IMR-90 (cell line): ENCODE data around the gene LRRC7. TPM values are rescaled to one million over a fixed set of nuclear protein-coding genes. Genes with fewer than 3 reads are reported as not detected.

Experiments used
- ATAC-seq: fragments of 200-7000 bp; cut with Tn5 transposase; 2 replicates; pipeline ENCODE4 v1.9.1; 2020; ENCODE audit warnings: low read depth, mild to moderate bottlenecking, moderate library complexity
- BruUV-seq: library from RNA; stranded (reverse); fragments of 400-500 nt; replicated peaks from 2 replicates; lab custom pipeline; 2021; lab: Mats Ljungman, UMichigan
- CTCF ChIA-PET: fragments of 300-600 bp; formaldehyde crosslinking; extraction: SDS; loops from one replicate; lab custom pipeline; 2021; ENCODE audit warnings: antibody characterized with exemption; lab: Yijun Ruan, JAX
- POLR2A ChIA-PET: fragments of 300-600 bp; sonication (Branson Sonifier 250); formaldehyde crosslinking; loops from one replicate; lab custom pipeline; 2022; ENCODE audit warnings: antibody characterized with exemption; ENCODE audit not compliant: unreplicated experiment; lab: Charles Lee
- DNase-seq: peaks from one replicate; pipeline ENCODE4 v3.0.0; 2013
- H2AFZ ChIP-seq: replicated peaks from 2 replicates; pipeline ENCODE3; 2013; ENCODE audit warnings: low read length, mild to moderate bottlenecking; ENCODE audit not compliant: poor library complexity
- H2AK5ac ChIP-seq: 2 replicates; pipeline ENCODE4 v1.6.1; 2013; ENCODE audit warnings: low read depth, low read length, inconsistent platforms
- H2AK9ac ChIP-seq: replicated peaks from 2 replicates; pipeline ENCODE3; 2013; ENCODE audit warnings: mild to moderate bottlenecking, low read depth, low read length, moderate library complexity; ENCODE audit not compliant: poor library complexity
- H2BK120ac ChIP-seq: 2 replicates; pipeline ENCODE4 v1.6.1; 2013; ENCODE audit warnings: low read depth, low read length, inconsistent platforms
- H2BK15ac ChIP-seq: 3 replicates; pipeline ENCODE4 v1.6.1; 2013; ENCODE audit warnings: low read depth, low read length, inconsistent platforms
- H2BK20ac ChIP-seq: 2 replicates; pipeline ENCODE4 v1.6.1; 2013; ENCODE audit warnings: low read depth, mild to moderate bottlenecking, inconsistent platforms, low read length, moderate library complexity
- H2BK5ac ChIP-seq: 2 replicates; pipeline ENCODE4 v1.6.1; 2013; ENCODE audit warnings: mild to moderate bottlenecking, low read depth, low read length, inconsistent platforms; ENCODE audit not compliant: poor library complexity, severe bottlenecking
- H3K14ac ChIP-seq: replicated peaks from 2 replicates; pipeline ENCODE4 v1.6.1; 2013; ENCODE audit warnings: low read depth, low read length, inconsistent platforms
- H3K18ac ChIP-seq: 2 replicates; pipeline ENCODE4 v1.6.1; 2013; ENCODE audit warnings: low read depth, low read length, control low read depth
- H3K23ac ChIP-seq: 2 replicates; pipeline ENCODE4 v1.6.1; 2013; ENCODE audit warnings: low read depth, low read length, inconsistent platforms
- H3K27ac ChIP-seq: 2 replicates; pipeline ENCODE4 v1.5.1; 2013; ENCODE audit warnings: mild to moderate bottlenecking, control low read depth, low read length; ENCODE audit not compliant: insufficient read depth
- H3K27me3 ChIP-seq: 2 replicates; pipeline ENCODE4 v1.6.1; 2013; ENCODE audit warnings: low read length; ENCODE audit not compliant: control insufficient read depth, insufficient read depth
- H3K36me3 ChIP-seq: 2 replicates; pipeline ENCODE4 v1.6.1; 2013; ENCODE audit warnings: low read length, mixed read lengths; ENCODE audit not compliant: control insufficient read depth, insufficient read depth
- H3K4ac ChIP-seq: 2 replicates; pipeline ENCODE4 v1.6.1; 2013; ENCODE audit warnings: low read depth, low read length, inconsistent platforms
- H3K4me1 ChIP-seq: 2 replicates; pipeline ENCODE4 v1.6.1; 2013; ENCODE audit warnings: low read length, mixed read lengths; ENCODE audit not compliant: control insufficient read depth, insufficient read depth
- H3K4me2 ChIP-seq: 2 replicates; pipeline ENCODE4 v1.6.1; 2013; ENCODE audit warnings: low read depth, mild to moderate bottlenecking, control low read depth, low read length, moderate library complexity
- H3K4me3 ChIP-seq: 2 replicates; pipeline ENCODE4 v1.5.1; 2013; ENCODE audit warnings: low read depth, mild to moderate bottlenecking, control low read depth, low read length, moderate library complexity; ENCODE audit not compliant: insufficient read depth
- H3K56ac ChIP-seq: 2 replicates; pipeline ENCODE4 v1.6.1; 2013; ENCODE audit warnings: low read length, inconsistent platforms; ENCODE audit not compliant: insufficient read depth; ENCODE audit errors: extremely low read depth
- H3K79me1 ChIP-seq, 2 experiments: 2 replicates each; pipeline ENCODE4 v1.6.1; 2013; ENCODE audit warnings: low read length in 2 of 2, inconsistent platforms in 1 of 2, low read depth in 1 of 2
- H3K9ac ChIP-seq: 2 replicates; pipeline ENCODE4 v1.6.1; 2013; ENCODE audit warnings: low read depth, low read length, control low read depth
- H3K9me1 ChIP-seq: 2 replicates; pipeline ENCODE4 v1.6.1; 2013; ENCODE audit warnings: low read length, inconsistent platforms; ENCODE audit not compliant: insufficient read depth
- H3K9me3 ChIP-seq: 2 replicates; pipeline ENCODE4 v1.6.1; 2013; ENCODE audit warnings: low read length; ENCODE audit not compliant: control insufficient read depth, insufficient read depth
- H4K20me1 ChIP-seq: 2 replicates; pipeline ENCODE4 v1.6.1; 2013; ENCODE audit warnings: low read length, inconsistent platforms; ENCODE audit not compliant: insufficient read depth
- H4K5ac ChIP-seq: 2 replicates; pipeline ENCODE4 v1.6.1; 2013; ENCODE audit warnings: mild to moderate bottlenecking, low read depth, low read length, control low read depth
- H4K8ac ChIP-seq, 2 experiments: 2 replicates each; pipeline ENCODE4 v1.6.1; 2013; ENCODE audit warnings: low read depth in 2 of 2, low read length in 2 of 2, control low read depth in 1 of 2, inconsistent platforms in 1 of 2
- H4K91ac ChIP-seq: 2 replicates; pipeline ENCODE4 v1.6.1; 2013; ENCODE audit warnings: low read depth, low read length, inconsistent platforms; ENCODE audit not compliant: insufficient read depth
- BHLHE40 ChIP-seq: fragments of 150-350 bp; IDR thresholded peaks from 2 replicates; pipeline ENCODE4 v1.6.1; 2016; ENCODE audit warnings: mild to moderate bottlenecking, low read depth, low read length
- CEBPB ChIP-seq: IDR thresholded peaks from 2 replicates; pipeline ENCODE4 v1.6.1; 2012; ENCODE audit warnings: low read depth, low read length, improper control_type of control experiment
- CHD1 ChIP-seq: IDR thresholded peaks from 2 replicates; pipeline ENCODE4 v1.6.1; 2012; ENCODE audit warnings: low read depth, low read length, improper control_type of control experiment
- ELK1 ChIP-seq: fragments of 150-350 bp; IDR thresholded peaks from 2 replicates; pipeline ENCODE4 v1.6.1; 2016; ENCODE audit warnings: low read depth, mild to moderate bottlenecking, low read length, moderate library complexity, borderline replicate concordance
- FOS ChIP-seq: fragments of 150-350 bp; IDR thresholded peaks from 2 replicates; pipeline ENCODE4 v1.6.1; 2016; ENCODE audit warnings: low read depth, low read length
- MAFK ChIP-seq: IDR thresholded peaks from 2 replicates; pipeline ENCODE4 v1.6.1; 2012; ENCODE audit warnings: low read depth, low read length, improper control_type of control experiment
- MAZ ChIP-seq: IDR thresholded peaks from 2 replicates; pipeline ENCODE4 v1.6.1; 2012; ENCODE audit warnings: low read depth, mild to moderate bottlenecking, low read length, improper control_type of control experiment, moderate library complexity, borderline replicate concordance
- MXI1 ChIP-seq: IDR thresholded peaks from 2 replicates; pipeline ENCODE4 v1.6.1; 2012; ENCODE audit warnings: low read depth, mild to moderate bottlenecking, low read length, moderate library complexity, borderline replicate concordance
- NFE2L2 ChIP-seq: fragments of 150-350 bp; IDR thresholded peaks from 2 replicates; pipeline ENCODE4 v1.6.1; 2016; ENCODE audit warnings: low read depth, mild to moderate bottlenecking, low read length
- POLR2A ChIP-seq: IDR thresholded peaks from 2 replicates; pipeline ENCODE4 v1.6.1; 2012; ENCODE audit warnings: mild to moderate bottlenecking, low read depth, low read length
- RAD21 ChIP-seq: IDR thresholded peaks from 2 replicates; pipeline ENCODE4 v1.6.1; 2012; ENCODE audit warnings: low read length, improper control_type of control experiment
- RCOR1 ChIP-seq: IDR thresholded peaks from 2 replicates; pipeline ENCODE4 v1.6.1; 2012; ENCODE audit warnings: mild to moderate bottlenecking, low read length, improper control_type of control experiment; ENCODE audit not compliant: insufficient replicate concordance
- RFX5 ChIP-seq: IDR thresholded peaks from 2 replicates; pipeline ENCODE4 v1.8.0; 2012; ENCODE audit warnings: low read depth, mild to moderate bottlenecking, low read length, moderate library complexity
- SMC3 ChIP-seq: fragments of 150-350 bp; IDR thresholded peaks from 2 replicates; pipeline ENCODE4 v1.6.1; 2016; ENCODE audit warnings: low read depth, mild to moderate bottlenecking, antibody characterized with exemption, low read length, moderate library complexity
- USF2 ChIP-seq: fragments of 150-350 bp; IDR thresholded peaks from 2 replicates; pipeline ENCODE4 v1.6.1; 2017; ENCODE audit warnings: mild to moderate bottlenecking, antibody characterized with exemption, low read length, low read depth
- WGBS, 2 experiments: methylation state at CpG; one replicate each; pipeline versions ENCODE4 v1.1.5 to v1.1.7; 2013; ENCODE audit warnings: missing lambda C conversion rate in 2 of 2; ENCODE audit not compliant: insufficient read length in 1 of 2; ENCODE audit errors: extremely low coverage in 2 of 2; 5-methylcytosine and 5-hydroxymethylcytosine counted together
- dilution Hi-C: fragments of 300-500 bp; cut with HindIII; formaldehyde crosslinking; loops from one replicate; pipeline ENCODE4 v1.14.3; 2018; ENCODE audit warnings: low sequenced_read_pairs; ENCODE audit not compliant: unreplicated experiment
- in situ Hi-C: fragments of 300-500 bp; cut with MboI; formaldehyde crosslinking; loops from 3 replicates; pipeline ENCODE4 v1.14.3; 2019; ENCODE audit warnings: low sequenced_read_pairs, inconsistent platforms, mixed read lengths
- intact Hi-C: fragments of 100-400 bp; cut with micrococcal nuclease; formaldehyde crosslinking; loops from 2 replicates; pipeline ENCODE4 v1.10.0; 2022
- polyA plus RNA-seq, 3 experiments: library from polyadenylated mRNA; depleted of rRNA; stranded (reverse); fragments of >200 nt; gene quantifications; 2 replicates each; pipeline ENCODE4 v1.2.3, GENCODE V29; 2012; ENCODE audit warnings: low replicate concordance in 1 of 3
- total RNA-seq: library from RNA; depleted of rRNA; stranded (reverse); fragments of >200 nt; gene quantifications from 2 replicates; pipeline ENCODE4 v1.2.3, GENCODE V29; 2012
- TF ChIP-seq, protein P1 (sequence below): conservative IDR thresholded peaks from 2 replicates; pipeline ENCODE4 v1.5.1; 2012; ENCODE audit warnings: mild to moderate bottlenecking, low read depth, low read length, improper control_type of control experiment

The LRRC7 gene
- total and polyA plus RNA-seq, 2 of the 4 experiments (the other 2 are of a cell fraction): under 0.01 to 0.02 TPM

- intact Hi-C loops: no loop called here
- no peaks in the 10 kb centered on the region for H3K79me1 ChIP-seq
- ATAC-seq (no peak), DNase-seq (no peak)
- dilution Hi-C loops: no loop called here
- H2AK9ac ChIP-seq: no peak overlapping the region
- no peak overlapping the region; the same call in 1 of the 2 replicates for H3K18ac ChIP-seq
- H3K27me3 ChIP-seq: no peaks in the 10 kb centered on the region
- H2BK120ac ChIP-seq: 0 out of 2 replicates have a peak overlapping the region, but pooled peaks have one; percentile 22
- H3K9me3 ChIP-seq: no peaks in the 10 kb centered on the region
- no peak overlapping the region for H4K91ac ChIP-seq
- H2BK15ac ChIP-seq: no peak overlapping the region
- no peak overlapping the region; the same call in 1 of the 2 replicates for H4K5ac ChIP-seq
- H3K4me2 ChIP-seq: no peak overlapping the region
- no peak overlapping the region for H3K14ac ChIP-seq
- in situ Hi-C loops: no loop called here
- no peaks in the 10 kb centered on the region for H4K20me1 ChIP-seq
- H3K23ac ChIP-seq: no peak overlapping the region
- no peak overlapping the region for H3K56ac ChIP-seq
- H3K27ac ChIP-seq: no peak overlapping the region
- H3K36me3 ChIP-seq: no peaks in the 10 kb centered on the region
- ChIA-PET CTCF (interaction anchor here (1.1 kb wide), 1 partner anchor 50 kb away, joined by 4 read pairs; no protein-coding TSS in a partner anchor), POLR2A (no interaction called here)
- H2AK5ac ChIP-seq: peak overlapping the region; percentile 85; the same call in 1 of the 2 replicates
- no peak overlapping the region for H2BK5ac ChIP-seq
- no peak overlapping the region for H3K9ac ChIP-seq
- WGBS, 2 experiments: 31% methylated on average over 1 of the region's 3 CpGs; no CpG with 5 or more reads in 1 of the 2 experiments
- H3K4me3 ChIP-seq: no peak overlapping the region
- H2BK20ac ChIP-seq: 0 out of 2 replicates have a peak overlapping the region, but pooled peaks have one; percentile 22
- no peak overlapping the region for H3K4ac ChIP-seq
- no peaks in the 10 kb centered on the region for H3K4me1 ChIP-seq
- H2AFZ ChIP-seq: no peak overlapping the region
- H3K9me1 ChIP-seq: no peaks in the 10 kb centered on the region
- no TSS peak for BruUV-seq
- no peak overlapping the region for H4K8ac ChIP-seq
- TF ChIP-seq MXI1 (no peak), BHLHE40 (no peak), CHD1 (no peak), RCOR1 (no peak), MAFK (no peak), MAZ (no peak), SMC3 (no peak), NFE2L2 (no peak), RFX5 (no peak), RAD21 (no peak), FOS (no peak), USF2 (no peak), POLR2A (no peak), CEBPB (no peak), ELK1 (no peak)
- TF ChIP-seq, protein P1, sequence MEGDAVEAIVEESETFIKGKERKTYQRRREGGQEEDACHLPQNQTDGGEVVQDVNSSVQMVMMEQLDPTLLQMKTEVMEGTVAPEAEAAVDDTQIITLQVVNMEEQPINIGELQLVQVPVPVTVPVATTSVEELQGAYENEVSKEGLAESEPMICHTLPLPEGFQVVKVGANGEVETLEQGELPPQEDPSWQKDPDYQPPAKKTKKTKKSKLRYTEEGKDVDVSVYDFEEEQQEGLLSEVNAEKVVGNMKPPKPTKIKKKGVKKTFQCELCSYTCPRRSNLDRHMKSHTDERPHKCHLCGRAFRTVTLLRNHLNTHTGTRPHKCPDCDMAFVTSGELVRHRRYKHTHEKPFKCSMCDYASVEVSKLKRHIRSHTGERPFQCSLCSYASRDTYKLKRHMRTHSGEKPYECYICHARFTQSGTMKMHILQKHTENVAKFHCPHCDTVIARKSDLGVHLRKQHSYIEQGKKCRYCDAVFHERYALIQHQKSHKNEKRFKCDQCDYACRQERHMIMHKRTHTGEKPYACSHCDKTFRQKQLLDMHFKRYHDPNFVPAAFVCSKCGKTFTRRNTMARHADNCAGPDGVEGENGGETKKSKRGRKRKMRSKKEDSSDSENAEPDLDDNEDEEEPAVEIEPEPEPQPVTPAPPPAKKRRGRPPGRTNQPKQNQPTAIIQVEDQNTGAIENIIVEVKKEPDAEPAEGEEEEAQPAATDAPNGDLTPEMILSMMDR: no peak
These were observed 515.8 kb downstream of the LRRC7 start for GRCh38 chr1:70083519-70083918.
